Measurements from ENCODE around the gene IL27RA.
"Not testable (repeated sequence)": the region's sequence is repeated elsewhere in the genome, so short reads cannot be mapped to it uniquely, and the experiment has no call there.

IL27RA gene

DNA sequence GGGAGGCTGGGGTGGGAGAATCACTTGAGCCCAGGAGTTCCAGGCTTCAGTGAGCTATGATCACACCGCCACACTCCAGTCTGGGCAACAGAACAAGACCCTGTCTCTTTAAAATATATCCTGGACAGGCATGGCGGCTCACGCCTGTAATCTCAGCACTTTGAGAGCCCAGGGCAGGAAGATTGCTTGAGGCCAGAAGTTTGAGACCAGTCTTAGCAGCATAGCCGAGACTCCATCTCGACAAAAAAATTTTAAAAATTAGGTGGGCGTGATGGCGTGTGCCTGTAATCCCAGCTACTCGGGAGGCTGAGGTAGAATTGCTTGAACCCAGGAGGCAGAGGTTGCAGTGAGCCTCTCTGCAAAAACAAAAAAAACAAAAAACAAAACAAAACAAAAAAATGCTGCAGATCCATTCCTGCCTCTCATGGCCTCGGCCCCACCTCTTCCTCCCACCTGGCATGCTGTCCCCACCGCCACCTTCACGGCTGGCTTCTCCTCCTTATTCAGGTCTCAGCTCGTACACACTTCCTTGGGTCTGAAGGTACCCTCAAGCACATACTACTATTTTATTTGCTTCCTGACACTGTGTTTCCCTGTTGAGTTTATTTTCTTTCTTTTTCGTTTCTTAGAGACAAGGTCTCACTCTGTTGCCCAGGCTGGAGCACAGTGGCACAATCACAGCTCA lies 30.7 kb upstream of the IL27RA start:
- DNase-seq: no peak

DNA sequence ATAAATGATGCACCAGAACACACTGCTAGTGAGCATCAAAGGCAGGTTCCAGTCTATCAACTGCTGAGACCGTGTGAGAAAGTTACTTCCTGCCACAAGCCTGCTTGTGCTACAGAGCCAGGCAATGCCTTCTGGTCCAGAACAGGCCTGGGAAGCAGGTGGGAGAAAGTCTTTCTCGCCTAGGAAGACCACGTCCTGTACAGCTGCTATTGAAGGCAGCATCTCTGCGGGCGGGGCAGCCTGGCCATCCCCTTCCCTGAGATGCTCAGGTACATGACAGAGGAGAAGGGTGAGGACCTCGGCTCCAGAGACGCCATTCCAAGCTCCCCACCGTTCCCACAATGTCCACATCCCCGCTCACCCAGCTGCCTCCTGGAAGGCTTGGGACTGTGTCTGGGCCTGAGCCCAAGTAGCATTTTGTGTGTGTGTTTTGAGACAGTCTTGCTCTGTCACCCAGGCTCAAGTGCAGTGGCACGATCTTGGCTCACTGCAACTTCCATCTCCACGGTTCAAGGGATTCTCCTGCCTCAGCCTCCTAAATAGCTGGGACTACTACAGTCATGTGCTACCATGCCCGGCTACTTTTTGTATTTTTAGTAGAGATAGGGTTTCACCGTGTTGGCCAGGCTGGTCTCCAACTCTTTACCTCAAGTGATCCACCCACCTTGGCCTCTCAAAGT lies 28.9 kb upstream of the IL27RA start:
- no peak for DNase-seq

DNA sequence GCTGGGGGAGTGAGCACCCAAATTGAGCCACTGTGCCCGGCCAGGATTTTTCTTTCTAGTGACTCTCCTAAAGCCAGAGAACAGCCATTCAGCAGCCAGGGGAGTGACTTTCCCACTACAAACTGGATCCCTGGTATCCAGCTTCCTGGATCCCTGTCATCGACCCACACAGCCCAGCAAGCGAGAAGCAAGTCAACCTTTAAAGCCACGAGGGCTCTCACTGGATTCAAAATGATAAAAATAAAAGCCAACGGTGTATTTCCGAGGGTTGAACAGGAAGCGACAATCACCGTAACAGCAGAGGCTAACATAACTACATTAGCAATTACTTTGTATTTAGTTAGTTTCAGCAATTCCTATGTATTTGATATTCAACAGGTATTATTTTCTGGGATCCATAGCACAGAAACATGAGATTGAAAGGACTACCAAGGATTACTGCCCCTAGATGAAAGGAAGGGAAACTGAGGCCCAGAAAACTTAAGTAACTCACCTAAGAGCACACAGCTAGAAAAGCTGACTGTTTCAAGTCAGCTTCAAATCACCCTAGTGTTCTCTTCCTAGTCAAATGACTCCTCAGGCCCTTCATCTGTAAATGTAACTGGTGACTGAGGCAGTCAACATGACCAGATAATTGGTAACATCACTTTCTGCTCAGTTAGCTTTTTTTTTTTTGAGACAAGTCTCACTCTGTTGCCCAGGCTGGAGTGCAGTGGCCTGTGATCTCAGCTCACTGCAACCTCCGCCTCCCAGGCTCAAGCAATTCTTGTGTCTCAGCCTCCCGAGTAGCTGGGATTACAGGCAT lies 28.1 kb upstream of the IL27RA start:
- DNase-seq: no peak

DNA sequence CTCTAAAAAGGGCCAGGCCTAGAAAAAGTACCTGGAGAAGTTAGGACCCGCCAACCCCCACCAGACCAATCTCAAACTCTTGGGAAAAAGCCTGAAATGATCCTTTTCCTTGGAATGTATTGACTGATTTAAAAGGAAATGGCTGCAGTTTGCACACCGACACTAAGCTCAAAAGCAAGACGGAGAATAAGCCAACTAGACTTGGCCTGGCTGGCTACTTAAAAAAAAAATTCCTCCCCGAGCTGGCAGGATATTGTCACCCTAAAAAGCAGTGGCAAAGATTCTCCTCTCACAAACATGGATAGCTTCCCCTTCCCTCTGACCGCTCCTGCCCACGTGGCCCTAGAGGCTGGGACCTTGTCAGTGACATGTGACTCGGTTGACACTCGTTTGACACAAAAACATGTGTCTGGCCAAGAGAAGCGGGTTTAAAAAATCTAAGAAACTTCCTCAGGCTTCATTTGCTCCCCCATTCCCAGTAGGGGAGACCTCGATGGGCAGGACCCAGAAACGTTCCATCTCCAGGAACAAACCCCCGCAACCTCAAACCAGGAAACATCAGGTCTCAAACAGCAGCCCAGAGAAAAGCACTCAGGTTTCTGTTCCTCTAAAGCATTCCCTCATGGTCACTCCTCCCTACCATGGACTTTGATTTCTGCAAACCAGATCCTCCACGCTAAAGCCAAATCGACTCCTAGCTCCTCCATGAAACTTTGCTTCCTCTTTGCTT lies 26.8 kb upstream of the IL27RA start:
- no peak for DNase-seq

DNA sequence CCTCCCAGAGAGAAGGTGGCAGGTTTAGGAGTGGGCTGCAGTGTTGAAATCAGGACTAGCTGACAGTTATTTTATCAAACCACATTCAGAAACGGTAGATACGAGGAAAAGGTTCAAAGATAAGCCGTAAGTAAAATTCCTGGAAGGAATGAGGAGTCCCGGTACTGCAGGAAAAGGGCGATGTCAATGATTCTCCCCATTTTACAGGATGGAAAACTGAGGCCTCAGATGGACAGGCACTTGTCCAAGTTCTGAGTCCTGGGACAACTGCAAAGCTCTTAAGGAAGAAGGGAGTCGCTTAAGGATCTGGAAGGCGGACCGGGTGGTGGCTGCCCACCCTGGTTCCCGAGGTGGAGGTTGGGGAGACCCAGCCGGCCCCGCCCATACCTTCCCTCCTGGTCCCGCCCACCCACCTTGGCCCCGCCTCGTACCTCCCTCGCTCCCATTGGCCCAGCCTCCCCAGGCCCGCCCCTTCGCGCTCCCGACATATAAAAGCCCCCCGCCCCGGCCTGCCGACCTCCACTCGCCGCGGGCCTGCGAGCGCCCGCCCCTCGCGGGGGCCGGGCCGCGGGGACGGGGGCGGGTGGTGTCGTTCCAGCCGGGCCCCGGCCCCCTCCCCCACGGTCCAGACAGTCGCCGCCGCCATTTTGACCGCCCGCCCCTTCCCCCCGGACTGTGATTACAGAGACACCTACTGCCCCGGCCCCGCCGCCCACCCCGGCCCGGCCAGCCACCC lies 26.0 kb upstream of the IL27RA start:
- DNase-seq: peak; percentile 64

DNA sequence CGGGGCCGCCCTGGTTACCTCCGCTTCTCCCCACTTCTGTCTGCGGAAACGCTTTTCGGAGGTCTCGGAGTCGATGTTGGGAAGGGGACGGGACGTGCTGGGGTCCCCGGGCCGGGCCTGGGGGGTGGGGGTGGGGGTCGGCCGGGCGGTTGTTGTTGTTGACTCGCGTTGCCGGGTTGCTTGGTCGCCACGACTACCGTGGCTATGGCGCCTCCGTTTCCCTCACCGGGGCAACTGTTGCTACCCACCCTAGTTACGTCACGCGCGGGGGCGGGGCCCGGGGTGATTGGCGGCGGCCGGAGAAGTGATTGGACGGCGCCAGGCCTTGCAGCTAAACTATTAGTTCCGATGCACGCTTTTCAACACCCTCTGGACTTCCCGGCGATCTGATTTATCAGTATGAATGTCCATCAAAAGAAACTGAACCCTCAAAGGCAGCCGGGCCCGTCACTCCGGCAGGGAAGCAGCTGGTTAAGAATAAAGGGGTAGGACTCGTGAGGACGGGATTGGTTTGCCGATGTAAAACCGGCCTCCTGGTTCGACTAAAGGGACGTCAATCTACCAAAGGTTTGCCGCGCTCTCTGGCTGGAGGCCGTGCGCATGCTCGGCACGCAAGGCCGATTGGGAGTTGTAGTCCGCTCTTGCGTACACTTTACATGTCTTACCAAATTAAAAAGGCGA lies 25.3 kb upstream of the IL27RA start, which contains the start of gene RFX1:
Gene RFX1, minus strand, starts transcription at position 236 of the 681 bp plus-strand sequence. CDS start 12,477 bp downstream, outside the sequence.
- DNase-seq: peak; percentile 99

DNA sequence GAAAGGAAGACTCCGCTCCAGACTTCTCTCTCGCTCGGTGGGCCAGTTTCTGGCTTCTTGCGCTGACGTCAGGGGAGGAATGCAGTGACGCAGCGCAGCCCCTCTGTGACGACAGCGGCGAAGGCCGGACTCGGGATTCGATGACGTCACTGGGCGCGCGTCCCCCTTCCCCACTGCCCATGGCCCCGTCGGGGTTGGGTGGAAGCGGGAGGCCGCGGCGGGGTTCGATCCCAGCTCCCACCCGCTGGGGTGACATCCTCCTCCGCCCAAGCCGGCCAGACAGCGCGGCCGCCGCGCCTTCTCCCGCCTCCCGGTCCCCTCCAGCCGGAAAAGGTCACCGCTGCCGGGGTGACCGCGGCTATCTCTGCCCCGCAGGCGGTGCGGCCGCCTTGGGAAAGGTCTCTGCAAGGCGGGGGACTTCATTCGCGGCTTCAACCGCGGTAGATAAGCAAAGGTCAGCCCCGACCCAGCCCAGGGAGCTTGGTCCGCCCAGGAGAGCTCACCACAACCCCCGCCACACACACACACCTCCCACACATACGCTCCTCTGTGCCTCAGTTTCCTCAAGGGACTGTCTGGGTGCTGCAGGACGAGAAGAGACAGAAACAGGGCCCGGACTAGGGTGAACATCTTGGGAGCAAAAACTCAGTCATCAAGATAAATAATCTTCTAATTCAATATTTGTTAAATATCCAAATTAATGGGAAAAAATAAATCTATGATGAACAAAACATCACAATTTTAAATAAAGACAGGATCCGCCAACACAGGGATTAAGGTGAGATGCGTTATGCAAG lies 24.6 kb upstream of the IL27RA start:
- peak; percentile 90 for DNase-seq

DNA sequence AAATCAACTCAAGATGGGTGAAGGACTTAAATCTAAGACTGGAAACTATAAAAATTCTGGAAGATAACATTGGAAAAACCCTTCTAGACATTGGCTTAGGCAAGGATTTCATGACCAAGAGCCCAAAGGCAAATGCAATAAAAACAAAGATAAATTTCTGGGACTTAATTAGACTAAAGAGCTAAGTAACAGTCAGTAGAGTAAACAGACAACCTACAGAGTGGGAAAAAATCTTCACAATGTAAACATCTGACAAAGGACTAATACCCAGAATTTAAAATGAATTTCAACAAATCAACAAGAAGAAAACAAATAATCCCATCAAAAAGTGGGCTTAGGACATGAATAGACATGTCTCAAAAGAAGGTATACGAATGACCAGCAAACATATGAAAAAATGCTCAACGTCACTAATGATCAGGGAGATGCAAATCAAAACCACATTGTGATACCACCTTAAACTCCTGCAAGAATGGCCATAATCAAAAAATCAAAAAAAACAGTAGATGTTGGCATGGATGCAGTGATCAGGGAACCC lies 19.1 kb upstream of the IL27RA start:
- DNase-seq: no peak

DNA sequence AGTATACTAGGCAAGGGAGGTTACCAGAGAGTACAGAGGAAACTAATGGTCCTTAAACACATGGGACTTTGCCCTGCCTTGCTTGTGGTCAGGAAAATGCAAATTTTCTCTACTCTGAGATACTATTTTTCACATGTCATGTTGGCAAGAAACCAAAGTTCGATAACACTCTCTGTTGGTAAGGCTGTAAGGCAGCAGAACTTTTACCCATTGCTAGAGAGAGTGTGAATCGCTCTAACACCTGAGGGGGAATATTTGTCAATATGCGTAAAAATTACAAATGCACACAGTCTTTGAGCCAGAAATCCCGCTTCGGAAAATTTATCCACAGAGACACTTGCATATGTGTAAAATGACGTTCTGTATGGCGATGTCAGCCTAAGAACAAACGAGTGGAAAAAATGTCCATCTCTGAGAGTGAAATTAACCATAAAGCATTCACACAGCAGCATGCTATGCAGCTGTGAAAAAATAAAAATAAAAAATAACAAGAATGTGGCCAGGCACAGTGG lies 16.0 kb upstream of the IL27RA start:
- no peak for DNase-seq

DNA sequence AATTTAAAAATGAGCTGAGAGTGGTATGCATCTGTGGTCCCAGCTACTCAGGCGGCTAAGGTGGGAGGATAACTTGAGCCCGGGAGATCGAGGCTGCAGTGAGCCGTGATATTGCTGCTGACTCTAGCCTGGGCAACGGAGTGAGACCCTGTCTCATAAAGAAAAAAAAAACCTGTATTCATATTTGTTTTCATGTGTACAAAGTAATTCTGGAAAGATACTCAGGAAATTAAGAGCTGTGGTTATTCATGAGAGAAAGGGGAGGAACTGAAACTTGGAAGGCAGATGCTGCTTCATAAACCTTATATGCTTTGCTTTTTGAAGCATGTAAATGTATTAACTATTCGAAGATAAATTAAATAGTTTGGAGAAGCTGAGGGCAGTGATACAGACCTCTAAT lies 12.5 kb upstream of the IL27RA start:
- DNase-seq: no peak

DNA sequence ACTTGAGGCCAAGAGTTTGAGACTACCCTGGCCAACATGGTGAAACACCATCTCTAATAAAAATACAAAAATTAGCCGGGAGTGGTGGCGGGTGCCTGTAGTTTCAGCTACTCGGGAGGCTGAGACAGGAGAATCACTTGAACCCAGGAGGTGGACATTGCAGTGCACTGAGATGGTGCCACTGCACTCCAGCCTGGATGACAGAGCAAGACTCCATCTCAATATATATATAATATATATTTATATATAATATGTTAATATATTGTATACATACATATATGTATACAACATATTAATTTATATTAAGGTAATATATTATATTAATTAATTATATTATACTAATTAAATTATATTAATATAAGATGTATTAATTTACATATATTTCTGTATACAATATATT lies 11.8 kb upstream of the IL27RA start:
- not testable (repeated sequence) for DNase-seq

DNA sequence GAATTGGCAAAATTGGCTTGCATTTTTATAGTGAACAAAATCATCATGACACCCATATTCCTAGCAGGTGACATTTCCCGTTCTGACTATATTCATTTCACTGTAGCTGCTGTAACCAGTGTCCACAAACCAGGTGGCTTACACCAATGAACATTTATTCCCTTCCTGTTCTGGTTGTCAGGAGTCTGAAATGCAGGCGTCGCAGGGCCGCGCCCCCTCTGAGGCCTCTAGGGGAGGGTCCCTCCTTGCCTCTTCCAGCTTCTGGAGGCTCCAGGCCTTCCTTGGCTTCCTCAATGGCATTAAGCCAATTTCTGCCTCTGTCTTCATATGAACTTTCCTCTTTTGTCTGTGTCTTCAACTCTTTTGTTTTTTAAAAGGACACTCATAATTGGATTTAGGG lies 10.1 kb upstream of the IL27RA start:
- DNase-seq: no peak

DNA sequence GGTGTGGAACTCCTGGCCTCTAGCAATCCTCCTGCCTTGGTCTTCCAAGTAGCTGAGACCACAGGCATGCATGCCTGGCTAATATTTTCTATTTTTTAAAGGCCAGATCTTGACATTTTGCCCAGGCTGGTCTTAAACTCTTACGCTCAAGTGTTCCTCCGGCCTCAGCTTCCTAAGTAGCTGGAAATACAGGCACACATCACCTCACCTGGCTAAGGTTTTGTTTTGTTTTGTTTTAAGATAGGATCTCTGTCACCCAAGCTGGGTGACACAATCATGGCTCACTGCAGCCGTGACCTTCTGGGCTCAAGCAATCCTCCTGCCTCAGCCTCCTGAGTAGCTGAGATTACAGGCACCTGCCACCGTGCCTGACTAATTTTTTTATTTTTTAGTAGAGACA lies 9.1 kb upstream of the IL27RA start:
- DNase-seq: no peak

DNA sequence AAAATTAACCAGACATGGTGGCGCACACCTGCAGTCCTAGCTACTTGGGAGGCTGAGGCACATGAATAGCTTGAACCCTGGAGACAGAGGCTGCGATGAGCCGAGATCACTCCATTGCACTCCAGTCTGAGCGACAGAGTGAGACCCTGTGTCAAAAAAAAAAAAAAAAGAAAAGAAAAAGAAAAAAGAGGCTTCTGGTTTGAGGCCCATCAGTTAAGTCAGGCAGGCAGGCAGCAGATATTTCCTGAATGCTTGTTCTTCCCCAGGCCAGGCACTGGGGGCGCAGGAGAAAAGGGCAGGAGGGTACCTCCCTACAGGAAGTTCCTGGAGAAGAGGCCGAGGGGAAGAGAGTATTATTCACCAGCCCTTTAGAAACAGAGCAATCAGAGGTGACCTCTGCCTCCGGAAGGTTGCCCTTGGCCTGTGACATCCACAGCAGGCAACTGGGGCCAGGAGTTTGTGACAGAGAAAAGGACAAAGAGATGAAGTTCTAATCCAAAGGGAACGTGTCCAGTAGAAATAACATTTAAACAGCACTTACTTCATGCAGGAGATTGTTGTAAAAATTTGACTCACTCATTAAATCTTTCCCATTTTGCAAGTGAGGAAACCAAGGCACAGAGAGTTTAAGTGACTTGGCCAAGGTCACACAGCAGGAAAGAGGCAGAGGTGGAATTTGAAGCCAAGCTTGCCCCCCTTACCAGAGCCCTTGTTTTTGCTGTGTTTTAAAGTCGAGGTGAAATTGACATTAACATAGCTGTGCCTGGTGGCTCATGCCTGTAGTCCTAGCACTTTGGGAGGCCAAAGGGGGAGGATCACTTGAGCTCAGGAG lies 7.9 kb upstream of the IL27RA start:
- no peak for DNase-seq

DNA sequence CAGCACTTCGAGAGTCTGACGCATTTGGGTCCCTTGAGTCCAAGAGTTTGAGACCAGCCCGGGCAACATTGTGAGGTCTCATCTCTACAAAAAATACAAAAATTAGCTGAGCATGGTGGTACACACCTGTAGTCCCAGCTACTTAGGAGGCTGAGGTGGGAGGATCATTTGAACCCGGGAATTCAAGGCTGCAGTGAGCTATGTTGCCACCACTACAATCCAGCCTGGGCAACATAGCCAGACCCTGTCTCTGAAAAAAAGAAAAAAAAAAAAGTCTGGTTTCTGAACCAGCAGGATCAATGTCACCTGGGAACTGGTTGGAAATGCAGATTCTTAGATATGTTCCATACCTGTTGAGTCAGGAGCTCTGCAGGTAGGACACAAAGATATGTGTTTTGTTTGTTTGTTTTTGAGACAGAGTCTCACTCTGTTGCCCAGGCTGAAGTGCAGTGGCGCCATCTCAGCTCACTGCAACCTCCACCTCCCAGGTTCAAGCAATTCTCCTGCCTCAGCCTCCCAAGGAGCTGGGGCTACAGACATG lies 4.8 kb upstream of the IL27RA start:
- not testable (repeated sequence) for DNase-seq

DNA sequence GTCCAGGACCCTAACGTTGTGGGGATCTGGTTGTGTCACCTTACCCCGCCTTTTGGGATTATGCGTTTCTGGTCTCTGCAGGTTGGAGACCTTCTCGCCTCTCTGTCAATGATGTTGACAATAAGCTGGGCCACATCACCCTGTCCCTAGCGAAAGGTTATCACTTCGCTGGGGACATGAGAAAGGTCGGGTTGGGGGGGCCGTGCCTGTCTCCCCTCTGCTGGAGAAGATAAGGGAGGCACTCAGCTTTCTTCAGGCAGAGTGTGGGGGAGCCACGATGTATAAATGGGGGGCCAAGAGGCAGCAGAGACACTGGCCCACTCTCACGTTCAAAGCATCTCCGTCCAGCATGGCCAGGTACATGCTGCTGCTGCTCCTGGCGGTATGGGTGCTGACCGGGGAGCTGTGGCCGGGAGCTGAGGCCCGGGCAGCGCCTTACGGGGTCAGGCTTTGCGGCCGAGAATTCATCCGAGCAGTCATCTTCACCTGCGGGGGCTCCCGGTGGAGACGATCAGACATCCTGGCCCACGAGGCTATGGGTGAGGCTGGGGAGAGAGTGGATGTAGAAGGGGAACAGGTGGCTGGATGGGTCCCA lies 3.6 kb upstream of the IL27RA start, which contains the start of gene RLN3:
Gene RLN3, plus strand, starts transcription at position 293 of the 595 bp plus-strand sequence. Its CDS starts 57 bp downstream, at position 350.
- no peak for DNase-seq

DNA sequence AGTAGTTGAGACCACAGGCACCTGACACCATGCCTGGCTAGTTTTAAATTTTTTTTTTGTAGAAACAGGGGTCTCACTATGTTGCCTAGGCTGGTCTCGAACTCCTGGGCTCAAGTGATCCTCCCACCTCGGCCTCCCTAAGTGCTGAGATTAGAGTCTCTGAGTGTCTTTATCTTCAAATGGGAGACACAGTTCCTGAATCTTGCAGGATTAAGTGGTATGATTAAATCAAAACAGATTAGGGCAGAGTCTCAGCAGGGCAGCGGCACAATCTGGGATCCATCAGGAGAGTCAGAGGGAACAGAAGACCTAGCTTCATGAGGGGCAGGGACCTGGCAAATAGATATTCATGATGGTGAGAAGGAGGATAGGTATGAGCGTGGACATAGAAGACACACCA lies 2.7 kb upstream of the IL27RA start:
- no peak for DNase-seq

DNA sequence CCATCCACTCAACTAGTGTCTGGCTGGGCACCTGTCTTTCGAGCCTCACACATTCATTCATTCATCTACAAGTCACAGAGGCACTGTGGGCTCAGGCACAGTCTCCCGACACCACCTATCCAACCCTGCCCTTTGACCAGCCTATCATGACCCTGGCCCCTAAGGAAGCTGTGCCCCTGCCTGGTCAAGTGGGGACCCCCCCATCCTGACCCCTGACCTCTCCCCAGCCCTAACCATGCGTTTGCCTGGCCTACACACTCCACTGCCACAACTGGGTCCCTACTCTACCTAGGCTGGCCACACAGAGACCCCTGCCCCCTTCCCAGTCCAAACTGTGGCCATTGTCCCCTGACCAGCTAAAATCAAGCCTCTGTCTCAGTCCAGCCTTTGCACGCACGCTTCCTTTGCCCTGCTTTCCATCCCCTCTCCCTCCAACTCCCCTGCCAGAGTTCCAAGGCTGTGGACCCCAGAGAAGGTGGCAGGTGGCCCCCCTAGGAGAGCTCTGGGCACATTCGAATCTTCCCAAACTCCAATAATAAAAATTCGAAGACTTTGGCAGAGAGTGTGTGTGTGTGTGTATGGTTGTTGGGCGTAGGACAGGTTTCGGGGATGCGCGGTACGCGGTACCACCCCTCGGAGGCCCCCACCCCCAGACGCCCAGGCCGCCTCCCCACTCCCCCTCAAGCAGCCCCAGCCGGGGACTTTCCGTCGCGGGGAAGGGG lies 404 bp upstream of the IL27RA start:
- DNase-seq: no peak
